Astrocyte (in vitro differentiated cells and primary cell): ENCODE data around the gene WEE2.

Source experiments
- EZH2 ChIP-seq: IDR thresholded peaks from 2 replicates; pipeline ENCODE4 v1.6.1; 2012; ENCODE audit warnings: mild to moderate bottlenecking, low read length, inconsistent platforms; ENCODE audit not compliant: insufficient read depth
- TF ChIP-seq, protein P1 (sequence below): IDR thresholded peaks from 2 replicates; pipeline ENCODE4 v1.5.1; 2011; ENCODE audit warnings: low read depth, mild to moderate bottlenecking, inconsistent platforms, low read length, moderate library complexity; ENCODE audit not compliant: insufficient read depth

DNA sequence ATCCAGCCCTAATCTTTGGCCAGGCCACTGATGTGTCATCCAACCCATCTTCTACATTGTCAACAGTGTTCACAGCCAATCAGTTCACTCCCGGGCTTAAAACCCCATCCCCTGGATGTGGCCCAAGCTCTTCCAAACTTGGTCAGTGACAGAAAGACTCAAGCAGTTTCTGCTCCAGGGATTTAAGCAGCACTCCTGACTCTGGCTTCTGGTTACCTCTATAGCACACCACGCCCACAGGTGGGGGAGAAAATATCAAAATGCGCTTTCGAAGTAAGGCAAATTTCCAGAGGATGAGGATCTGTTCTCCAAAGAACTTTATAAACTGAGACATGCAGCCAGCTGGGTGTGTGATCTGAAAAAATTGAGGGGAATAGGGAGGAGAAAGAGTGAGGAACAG lies 42.1 kb upstream of the WEE2 start:
- TF ChIP-seq, protein P1, sequence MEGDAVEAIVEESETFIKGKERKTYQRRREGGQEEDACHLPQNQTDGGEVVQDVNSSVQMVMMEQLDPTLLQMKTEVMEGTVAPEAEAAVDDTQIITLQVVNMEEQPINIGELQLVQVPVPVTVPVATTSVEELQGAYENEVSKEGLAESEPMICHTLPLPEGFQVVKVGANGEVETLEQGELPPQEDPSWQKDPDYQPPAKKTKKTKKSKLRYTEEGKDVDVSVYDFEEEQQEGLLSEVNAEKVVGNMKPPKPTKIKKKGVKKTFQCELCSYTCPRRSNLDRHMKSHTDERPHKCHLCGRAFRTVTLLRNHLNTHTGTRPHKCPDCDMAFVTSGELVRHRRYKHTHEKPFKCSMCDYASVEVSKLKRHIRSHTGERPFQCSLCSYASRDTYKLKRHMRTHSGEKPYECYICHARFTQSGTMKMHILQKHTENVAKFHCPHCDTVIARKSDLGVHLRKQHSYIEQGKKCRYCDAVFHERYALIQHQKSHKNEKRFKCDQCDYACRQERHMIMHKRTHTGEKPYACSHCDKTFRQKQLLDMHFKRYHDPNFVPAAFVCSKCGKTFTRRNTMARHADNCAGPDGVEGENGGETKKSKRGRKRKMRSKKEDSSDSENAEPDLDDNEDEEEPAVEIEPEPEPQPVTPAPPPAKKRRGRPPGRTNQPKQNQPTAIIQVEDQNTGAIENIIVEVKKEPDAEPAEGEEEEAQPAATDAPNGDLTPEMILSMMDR, result no peak
- no peak for TF ChIP-seq EZH2
